HepG2 (cell line): ENCODE data around the gene TCAP. TPM values are rescaled to one million over a fixed set of nuclear protein-coding genes. Genes with fewer than 3 reads are reported as not detected.

Experiments used
- ATAC-seq: fragments of 200-7000 bp; cut with Tn5 transposase; 3 replicates; pipeline ENCODE4 v1.9.1; 2020; ENCODE audit warnings: mild to moderate bottlenecking, moderate library complexity
- BruUV-seq: library from RNA; stranded (reverse); fragments of 400-500 nt; replicated peaks from 2 replicates; lab custom pipeline; 2021; lab: Mats Ljungman, UMichigan
- CTCF ChIA-PET: fragments of 300-600 bp; formaldehyde crosslinking; extraction: SDS; loops from one replicate; lab custom pipeline; 2021; ENCODE audit warnings: low total read pairs, inconsistent platforms, low intra/inter-chr PET ratio; lab: Yijun Ruan, JAX
- POLR2A ChIA-PET: fragments of 350-600 bp; sonication (Branson Sonifier 250); formaldehyde crosslinking; loops from one replicate; lab custom pipeline; 2020; ENCODE audit warnings: antibody characterized with exemption, inconsistent platforms; lab: Yijun Ruan, JAX
- DNase-seq: peaks from one replicate; pipeline ENCODE4 v3.0.0-alpha.2; 2015; ENCODE audit warnings: low spot score
- FAIRE-seq: peaks from 3 replicates; lab custom pipeline; 2011; peaks lifted over from hg19 to GRCh38; lab: Jason Lieb, UNC
- H2AFZ ChIP-seq: one replicate; pipeline ENCODE4 v1.6.1; 2011; ENCODE audit warnings: low read length, inconsistent platforms
- H3K27ac ChIP-seq: fragments of 300-600 bp; 3 replicates; pipeline ENCODE4 v1.8.0; 2011; ENCODE audit warnings: mixed run types, mild to moderate bottlenecking, mixed read lengths, low read length, inconsistent platforms; ENCODE audit not compliant: insufficient read depth; ENCODE audit errors: extremely low read length
- H3K27me3 ChIP-seq, 2 experiments: fragments of 200-600 bp in 1 of 2; 2 replicates in 1 of 2; 3 replicates in 1 of 2; pipeline versions ENCODE4 v1.6.0 to v1.8.0; 2011; ENCODE audit warnings: low read length in 2 of 2, mild to moderate bottlenecking in 2 of 2, moderate library complexity in 2 of 2, inconsistent platforms in 1 of 2; ENCODE audit not compliant: insufficient read depth in 2 of 2, control insufficient read depth in 1 of 2
- H3K36me3 ChIP-seq, 2 experiments: fragments of 200-600 bp in 1 of 2; replicated peaks in 1 of 2; 2 replicates in 1 of 2; 3 replicates in 1 of 2; pipeline versions ENCODE4 v1.5.1 to v1.8.0; 2011; ENCODE audit warnings: low read length in 2 of 2, inconsistent platforms in 1 of 2; ENCODE audit not compliant: insufficient read depth in 2 of 2, control insufficient read depth in 1 of 2
- H3K4me1 ChIP-seq: 2 replicates; pipeline ENCODE4 v1.5.1; 2012; ENCODE audit warnings: low read length, inconsistent platforms; ENCODE audit not compliant: insufficient read depth
- H3K4me2 ChIP-seq: 2 replicates; pipeline ENCODE4 v1.6.0; 2011; ENCODE audit warnings: low read depth, low read length, inconsistent platforms
- H3K4me3 ChIP-seq, 3 experiments: fragments of 200-600 bp in 1 of 3; sonication (generic), shearing (Covaris generic) in 1 of 3; replicated peaks in 1 of 3; 2 replicates each; pipeline ENCODE4 v1.5.1; 2011 to 2016; ENCODE audit warnings: low read length in 3 of 3, inconsistent platforms in 2 of 3, low read depth in 2 of 3, mild to moderate bottlenecking in 2 of 3, control low read depth in 1 of 3, mixed read lengths in 1 of 3; ENCODE audit not compliant: insufficient read depth in 1 of 3
- H3K79me2 ChIP-seq: one replicate; pipeline ENCODE4 v1.6.1; 2011; ENCODE audit warnings: low read length, inconsistent platforms; ENCODE audit not compliant: insufficient read depth
- H3K9ac ChIP-seq: 2 replicates; pipeline ENCODE4 v1.6.0; 2011; ENCODE audit warnings: mild to moderate bottlenecking, low read depth, low read length, inconsistent platforms; ENCODE audit not compliant: insufficient read depth
- H3K9me3 ChIP-seq: 2 replicates; pipeline ENCODE4 v1.5.1; 2012; ENCODE audit warnings: mild to moderate bottlenecking, low read length
- H4K20me1 ChIP-seq: 2 replicates; pipeline ENCODE4 v1.6.0; 2011; ENCODE audit warnings: inconsistent platforms, mild to moderate bottlenecking, low read length, moderate library complexity; ENCODE audit not compliant: insufficient read depth
- ATF2 ChIP-seq: sonication (generic); formaldehyde crosslinking; IDR thresholded peaks from 2 replicates; pipeline ENCODE4 v1.4.0; 2020; ENCODE audit warnings: missing genetic modification reagents
- BCL3 ChIP-seq: sonication (generic); formaldehyde crosslinking; IDR thresholded peaks from 2 replicates; pipeline ENCODE4 v1.5.1; 2020; ENCODE audit warnings: mild to moderate bottlenecking, missing genetic modification reagents, moderate library complexity
- CREB1 ChIP-seq, 2 experiments: fragments of 450-650 bp in 1 of 2; IDR thresholded peaks; 2 replicates each; pipeline ENCODE4 v1.6.1; 2016 to 2017; ENCODE audit warnings: control low read depth in 1 of 2, mild to moderate bottlenecking in 1 of 2, missing compliant biosample characterization in 1 of 2, missing genetic modification characterization in 1 of 2
- ELF3 ChIP-seq: IDR thresholded peaks from 2 replicates; pipeline ENCODE4 v1.6.1; 2016; ENCODE audit warnings: missing genetic modification reagents, missing compliant biosample characterization
- IRF2 ChIP-seq: IDR thresholded peaks from 2 replicates; pipeline ENCODE4 v1.6.1; 2018; ENCODE audit warnings: missing genetic modification reagents, missing compliant biosample characterization
- NBN ChIP-seq: fragments of 450-650 bp; conservative IDR thresholded peaks from 2 replicates; pipeline ENCODE4 v1.6.1; 2017
- PAF1 ChIP-seq: IDR thresholded peaks from 2 replicates; pipeline ENCODE4 v1.6.1; 2016; ENCODE audit warnings: missing genetic modification reagents, missing compliant biosample characterization
- RARA ChIP-seq: IDR thresholded peaks from 2 replicates; pipeline ENCODE4 v1.6.1; 2016; ENCODE audit warnings: missing genetic modification reagents, missing compliant biosample characterization
- RFX5 ChIP-seq: IDR thresholded peaks from 2 replicates; pipeline ENCODE4 v1.6.1; 2011; ENCODE audit warnings: low read depth, low read length, improper control_type of control experiment
- SALL1 ChIP-seq: sonication (generic); formaldehyde crosslinking; IDR thresholded peaks from 2 replicates; pipeline ENCODE4 v1.8.0; 2022; ENCODE audit warnings: mild to moderate bottlenecking, missing genetic modification reagents
- TCF7 ChIP-seq: sonication (generic); IDR thresholded peaks from 2 replicates; pipeline ENCODE4 v1.6.1; 2016; ENCODE audit warnings: antibody characterized with exemption, low read depth
- TGIF2 ChIP-seq: IDR thresholded peaks from 2 replicates; pipeline ENCODE4 v1.6.1; 2016; ENCODE audit warnings: control low read depth, missing compliant biosample characterization
- U2AF2 ChIP-seq: fragments of 200-400 bp; formaldehyde crosslinking; IDR thresholded peaks from 2 replicates; pipeline ENCODE4 v1.6.1; 2017; ENCODE audit warnings: low read depth, mild to moderate bottlenecking, low read length
- USF2 ChIP-seq, 2 experiments: sonication (generic) in 1 of 2; formaldehyde crosslinking in 1 of 2; IDR thresholded peaks; 2 replicates each; pipeline versions ENCODE4 v1.5.1 to v1.6.1; 2011 to 2020; ENCODE audit warnings: borderline replicate concordance in 1 of 2, low read depth in 1 of 2, low read length in 1 of 2, mild to moderate bottlenecking in 1 of 2, missing genetic modification reagents in 1 of 2, moderate library complexity in 1 of 2
- ZFP41 ChIP-seq: sonication (generic); formaldehyde crosslinking; IDR thresholded peaks from 2 replicates; pipeline ENCODE4 v1.4.0; 2020; ENCODE audit warnings: mild to moderate bottlenecking, missing genetic modification reagents, borderline replicate concordance
- ZNF138 ChIP-seq: sonication (generic); formaldehyde crosslinking; IDR thresholded peaks from 2 replicates; pipeline ENCODE4 v1.5.0; 2020; ENCODE audit warnings: mild to moderate bottlenecking, low read depth, missing genetic modification reagents
- ZNF24 ChIP-seq: fragments of 450-650 bp; IDR thresholded peaks from 2 replicates; pipeline ENCODE4 v1.6.1; 2017; ENCODE audit warnings: antibody characterized with exemption, mild to moderate bottlenecking
- ZNF510 ChIP-seq: sonication (generic); formaldehyde crosslinking; IDR thresholded peaks from 2 replicates; pipeline ENCODE4 v1.4.0; 2020; ENCODE audit warnings: low read depth, mild to moderate bottlenecking, missing genetic modification reagents
- ZNF780A ChIP-seq: sonication (generic); formaldehyde crosslinking; IDR thresholded peaks from 2 replicates; pipeline ENCODE4 v1.8.0; 2022; ENCODE audit warnings: mild to moderate bottlenecking, missing genetic modification reagents, moderate library complexity
- WGBS: methylation state at CpG from one replicate; pipeline ENCODE4 v1.1.6; 2017; ENCODE audit warnings: low lambda C conversion rate; 5-methylcytosine and 5-hydroxymethylcytosine counted together
- in situ Hi-C: cut with HindIII; loops from 2 replicates; pipeline ENCODE4 v1.10.0; 2017; ENCODE audit warnings: low pct_unique_long_range_greater_than_20kb; ENCODE audit not compliant: extremely low pct_ligation_motif_present
- intact Hi-C: fragments of 100-400 bp; cut with micrococcal nuclease; formaldehyde crosslinking; loops from one replicate; pipeline ENCODE4 v1.10.0; 2022; ENCODE audit not compliant: unreplicated experiment
- polyA plus RNA-seq, 8 experiments: library from polyadenylated mRNA; depleted of rRNA in 3 of 8; stranded (reverse) in 7 of 8; unstranded in 1 of 8; fragments of >200 nt; fragmentation: Illumina TruSeq in 4 of 8; extraction: Trizol in 4 of 8; gene quantifications; 2 replicates each; pipeline versions ENCODE4 v1.2.1 to v1.2.3, GENCODE V29; 2011 to 2016; ENCODE audit warnings: low read depth in 4 of 8, missing spikeins in 1 of 8, mixed read lengths in 1 of 8; ENCODE audit not compliant: insufficient read depth in 1 of 8
- total RNA-seq, 5 experiments: library from RNA; depleted of rRNA; stranded (reverse); fragments of >200 nt; fragmentation: Illumina TruSeq; extraction: Trizol; gene quantifications; 2 replicates each; pipeline ENCODE4 v1.2.3, GENCODE V29; 2016; ENCODE audit warnings: low read depth in 1 of 5

Gene TCAP
- total and polyA plus RNA-seq, 2 of the 13 experiments (the other 11 are each of a cell fraction or from before 2014, with no cell fraction given), result 0.24 to 0.65 TPM

- DNase-seq (peak; percentile 88), ATAC-seq (peak; percentile 89), FAIRE-seq (peak; percentile 94)
- intact Hi-C loops, result loop anchor here (2.0 kb wide), 1 partner anchor 30 kb away; no protein-coding TSS in a partner anchor
- WGBS, result 18% methylated on average over 7 of the region's 7 CpGs
- no TSS peak for BruUV-seq
- Histone ChIP-seq H3K4me1 (peaks cover 31% of the 10 kb centered on the region), H3K27me3 (no peaks in the 10 kb centered on the region), H3K9me3 (no peaks in the 10 kb centered on the region), H3K9ac (peak overlapping the region; percentile 25; the same call in 1 of the 2 replicates), H3K79me2 (no peaks in the 10 kb centered on the region), H3K36me3 (peaks cover 6 to 7% of the 10 kb centered on the region in 2 experiments; a peak in 3 of 5 replicates), H3K27ac (peak overlapping the region; percentile 48), H3K4me2 (peak overlapping the region; percentile 81), H2AFZ (no peak overlapping the region), H4K20me1 (peaks cover 4% of the 10 kb centered on the region; the same call in 1 of the 2 replicates), H3K4me3 (peak overlapping the region in 2 of 3 experiments; percentile 3 to 54; a peak in 2 of 6 replicates)
- CTCF ChIA-PET, result interaction anchor here (1.6 to 4.0 kb wide), 2 partner anchors 15 to 30 kb away, joined by 4 to 71 read pairs; partner anchors contain the start of gene PNMT
- POLR2A ChIA-PET, result interaction anchor here (0.7 to 2.6 kb wide), 18 partner anchors 9 to 192 kb away, joined by 3 to 21 read pairs (median 4); partner anchors contain the start of genes CDK12, ERBB2, PGAP3 and PNMT
- in situ Hi-C loops, result no loop called here
- TF ChIP-seq SALL1 (peak; percentile 54; the same call in 1 of the 2 replicates), ZNF138 (CRISPR knock-in tag) (0 out of 2 replicates have a peak, but pooled peaks have one; percentile 36), IRF2 (CRISPR knock-in tag) (no peak), RFX5 (no peak; the same call in 1 of the 2 replicates), RARA (no peak), ATF2 (CRISPR knock-in tag) (no peak), TCF7 (no peak), U2AF2 (no peak), TGIF2 (CRISPR knock-in tag) (no peak), USF2 (IDR thresholded peaks at IDR 0.05; ENCODE audit: low read depth, low read length) (no peak), USF2 (CRISPR knock-in tag; IDR thresholded peaks at IDR 0.05; ENCODE audit: borderline replicate concordance) (no peak), PAF1 (CRISPR knock-in tag) (no peak), CREB1 (IDR thresholded peaks at IDR 0.05) (no peak), CREB1 (CRISPR knock-in tag; IDR thresholded peaks at IDR 0.05) (no peak), BCL3 (CRISPR knock-in tag) (0 out of 2 replicates have a peak, but pooled peaks have one; percentile 55), ZNF780A (CRISPR knock-in tag) (no peak), ELF3 (CRISPR knock-in tag) (no peak), ZFP41 (CRISPR knock-in tag) (no peak), NBN (no peak), ZNF510 (CRISPR knock-in tag) (no peak), ZNF24 (no peak)
Observed at GRCh38 chr17:39652587-39653315, 12.4 kb upstream of the TCAP start.
